ENCODE data around the gene KIF2A.
"Not testable (repeated sequence)": the region's sequence is repeated elsewhere in the genome, so short reads cannot be mapped to it uniquely, and the experiment has no call there.

The KIF2A gene

GRCh38 chr5:62305715-62306322 lies at the start of gene KIF2A:
Gene KIF2A, plus strand, starts transcription at chr5:62306206. Its CDS starts 267 bp downstream, at chr5:62306473.
- DNase-seq: peak; percentile 95

GRCh38 chr5:62257020-62257367 lies 49.0 kb upstream of the KIF2A start:
- no peak for DNase-seq

GRCh38 chr5:62258654-62259053 lies 47.4 kb upstream of the KIF2A start:
- no peak for DNase-seq

GRCh38 chr5:62259699-62260250 lies 46.2 kb upstream of the KIF2A start:
- peak; percentile 39 for DNase-seq

- DNase-seq: no peak
Measured at GRCh38 chr5:62260513-62260912, 45.5 kb upstream of the KIF2A start.

GRCh38 chr5:62263401-62263800 lies 42.6 kb upstream of the KIF2A start:
- DNase-seq: no peak

GRCh38 chr5:62265648-62266112 lies 40.3 kb upstream of the KIF2A start:
- no peak for DNase-seq

- no peak for DNase-seq
Measured at GRCh38 chr5:62266573-62266972, 39.4 kb upstream of the KIF2A start.

GRCh38 chr5:62268234-62268633 lies 37.8 kb upstream of the KIF2A start:
- peak; percentile 3 for DNase-seq

GRCh38 chr5:62268792-62269191 lies 37.2 kb upstream of the KIF2A start:
- DNase-seq: no peak

- no peak for DNase-seq
Measured at GRCh38 chr5:62271370-62271769, 34.6 kb upstream of the KIF2A start.

GRCh38 chr5:62271870-62272269 lies 34.1 kb upstream of the KIF2A start:
- no peak for DNase-seq

- DNase-seq: no peak
Measured at GRCh38 chr5:62273687-62274086, 32.3 kb upstream of the KIF2A start.

GRCh38 chr5:62275581-62275980 lies 30.4 kb upstream of the KIF2A start:
- no peak for DNase-seq

GRCh38 chr5:62281411-62281810 lies 24.6 kb upstream of the KIF2A start:
- DNase-seq: no peak

GRCh38 chr5:62282064-62282463 lies 23.9 kb upstream of the KIF2A start:
- peak; percentile 33 for DNase-seq

- no peak for DNase-seq
Measured at GRCh38 chr5:62283005-62283404, 23.0 kb upstream of the KIF2A start.

- no peak for DNase-seq
Measured at GRCh38 chr5:62283861-62284260, 22.1 kb upstream of the KIF2A start.

GRCh38 chr5:62284946-62285891 lies 20.8 kb upstream of the KIF2A start:
- peak; percentile 66 for DNase-seq

GRCh38 chr5:62286834-62287233 lies 19.2 kb upstream of the KIF2A start:
- DNase-seq: no peak

- DNase-seq: peak; percentile 45
Measured at GRCh38 chr5:62287237-62287636, 18.8 kb upstream of the KIF2A start.

- no peak for DNase-seq
Measured at GRCh38 chr5:62288118-62288517, 17.9 kb upstream of the KIF2A start.

GRCh38 chr5:62289813-62290212 lies 16.2 kb upstream of the KIF2A start:
- no peak for DNase-seq

- not testable (repeated sequence) for DNase-seq
Measured at GRCh38 chr5:62291829-62292228, 14.2 kb upstream of the KIF2A start.

Measured in inflammatory macrophage treated with lipopolysaccharide for 4 hours (primary cell).